ENCODE results near the gene UBC. TPM values are rescaled to one million over a fixed set of nuclear protein-coding genes. Genes with fewer than 3 reads are reported as not detected.

The UBC gene
- total and polyA plus RNA-seq, 9 of the 15 experiments (the other 6 are each of a cell fraction or from before 2014, with no cell fraction given): 533 to 1,153 (median 813) TPM

- TF ChIP-seq VEZF1 (CRISPR knock-in tag; IDR thresholded peaks at IDR 0.05) (peak; percentile 100), ZBTB11 (CRISPR knock-in tag; IDR thresholded peaks at IDR 0.05) (peak in 1 of 3 experiments; percentile 43; a peak in 1 of 6 replicates), ZNF398 (CRISPR knock-in tag; IDR thresholded peaks at IDR 0.05) (no peak), STAT6 (CRISPR knock-in tag; IDR thresholded peaks at IDR 0.05) (peak; percentile 76; the same call in 1 of the 2 replicates), ZNF699 (CRISPR knock-in tag; IDR thresholded peaks at IDR 0.05; ENCODE audit: insufficient replicate concordance) (no peak), SMARCB1 (IDR thresholded peaks at IDR 0.05; ENCODE audit: insufficient read length, low read depth) (no peak), HMG20B (CRISPR knock-in tag; IDR thresholded peaks at IDR 0.05) (no peak), GABPB1 (CRISPR knock-in tag; IDR thresholded peaks at IDR 0.05) (peak; percentile 87), ZNF740 (CRISPR knock-in tag; IDR thresholded peaks at IDR 0.05) (peak; percentile 94), ZNF740 (tag; IDR thresholded peaks at IDR 0.05) (peak in 1 of 2 experiments; percentile 76; a peak in 2 of 4 replicates), MYNN (IDR thresholded peaks at IDR 0.05) (peak; percentile 41; the same call in 1 of the 2 replicates), MYNN (CRISPR knock-in tag; IDR thresholded peaks at IDR 0.05) (no peak), BRD9 (IDR thresholded peaks at IDR 0.05; ENCODE audit: low read depth, partially characterized antibody) (peak; percentile 96), PURB (CRISPR knock-in tag; IDR thresholded peaks at IDR 0.05; ENCODE audit: low read depth) (no peak), SAFB2 (IDR thresholded peaks at IDR 0.05; ENCODE audit: borderline replicate concordance, low read depth, low read length, severe bottlenecking) (no peak)
These were observed at the start of gene UBC (continued) for GRCh38 chr12:124914392-124915238.

Measured in K562 (cell line).